ENCODE results near the gene NINJ1.

The NINJ1 gene

DNA sequence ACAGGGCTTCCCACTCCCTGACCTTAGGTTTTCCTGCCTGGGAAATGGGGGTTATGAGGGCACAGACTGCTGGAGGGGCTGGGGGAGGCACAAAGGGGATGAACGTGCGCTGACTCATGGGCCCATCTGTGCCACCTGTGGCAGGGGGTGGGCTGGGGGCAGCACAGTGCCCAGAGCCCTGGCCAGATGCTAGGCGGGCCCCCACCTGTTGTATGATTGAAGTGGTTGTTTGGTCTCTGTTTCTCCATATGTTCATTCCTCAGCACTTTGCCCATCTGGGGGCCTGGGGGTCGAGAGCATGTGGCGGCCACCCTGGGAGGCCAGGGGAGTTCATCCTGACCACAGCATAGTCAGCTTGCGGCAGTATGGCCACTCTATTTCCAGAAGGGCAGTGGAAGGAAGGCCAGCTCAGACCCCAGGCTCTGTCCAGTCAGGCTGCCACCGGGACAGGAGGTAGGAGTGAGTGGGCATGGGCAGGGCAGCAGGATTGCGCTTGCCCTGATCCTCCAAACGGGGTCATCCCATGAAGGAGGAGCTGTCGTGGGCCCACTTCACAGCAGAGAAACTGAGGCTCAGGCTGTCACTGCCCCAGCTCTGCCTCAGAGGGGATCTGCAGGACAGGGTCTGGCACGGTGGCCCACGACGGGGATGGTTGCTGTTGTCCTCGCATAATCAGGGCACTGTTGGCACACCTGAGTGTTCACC lies 841 bp upstream of the NINJ1 start:
- FAIRE-seq (no peak), DNase-seq (ENCODE audit: extremely low spot score, insufficient read length, low read depth) (no peak)

- DNase-seq (ENCODE audit: extremely low spot score, insufficient read length, low read depth) (no peak), FAIRE-seq (no peak)
These were observed 403 bp downstream of the NINJ1 start for GRCh38 chr9:93133681-93134014.

DNA sequence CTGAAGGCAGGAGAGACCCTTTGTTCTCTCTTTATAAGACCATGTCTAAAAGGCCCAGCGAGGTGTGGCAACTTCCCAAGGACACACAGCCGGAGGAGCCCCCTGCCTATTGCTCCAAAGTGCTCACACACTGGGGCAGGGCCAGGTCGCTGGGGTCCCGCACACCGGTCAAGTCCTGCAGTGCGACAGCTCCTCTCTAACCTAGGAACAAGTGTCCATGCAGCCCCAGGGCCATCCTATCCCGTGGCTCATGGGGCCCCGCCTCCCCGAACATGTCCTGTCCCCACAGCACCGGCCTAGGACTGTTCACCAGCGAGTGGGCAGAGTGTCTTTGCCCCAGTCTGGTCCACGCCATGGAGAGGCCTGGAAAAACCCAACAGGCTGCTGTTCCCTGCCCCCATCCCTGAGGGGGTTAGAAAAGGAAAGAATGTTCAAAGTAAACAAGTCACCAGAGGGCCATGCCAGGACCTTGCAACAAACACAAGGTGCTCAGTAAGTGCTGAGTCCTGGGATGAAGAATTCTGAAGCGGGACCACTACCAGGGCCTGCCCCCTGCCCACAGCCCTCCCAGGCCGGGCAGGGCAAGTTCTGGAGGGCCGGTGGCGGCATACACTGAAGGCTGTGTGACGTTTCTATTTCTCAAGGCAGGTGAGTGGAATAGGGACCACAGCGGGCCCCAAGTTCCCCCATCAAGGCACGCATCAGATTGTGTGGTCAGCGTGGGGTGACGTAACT lies 938 bp downstream of the NINJ1 start:
- no peak for DNase-seq (ENCODE audit: extremely low spot score, insufficient read length, low read depth)

GRCh38 chr9:93132287-93132927 lies 1.6 kb downstream of the NINJ1 start:
- DNase-seq (ENCODE audit: extremely low spot score, insufficient read length, low read depth) (no peak), FAIRE-seq (no peak)

More for the DNA sequence above, 938 bp downstream of the NINJ1 start:
- FAIRE-seq = peak; percentile 57

DNA sequence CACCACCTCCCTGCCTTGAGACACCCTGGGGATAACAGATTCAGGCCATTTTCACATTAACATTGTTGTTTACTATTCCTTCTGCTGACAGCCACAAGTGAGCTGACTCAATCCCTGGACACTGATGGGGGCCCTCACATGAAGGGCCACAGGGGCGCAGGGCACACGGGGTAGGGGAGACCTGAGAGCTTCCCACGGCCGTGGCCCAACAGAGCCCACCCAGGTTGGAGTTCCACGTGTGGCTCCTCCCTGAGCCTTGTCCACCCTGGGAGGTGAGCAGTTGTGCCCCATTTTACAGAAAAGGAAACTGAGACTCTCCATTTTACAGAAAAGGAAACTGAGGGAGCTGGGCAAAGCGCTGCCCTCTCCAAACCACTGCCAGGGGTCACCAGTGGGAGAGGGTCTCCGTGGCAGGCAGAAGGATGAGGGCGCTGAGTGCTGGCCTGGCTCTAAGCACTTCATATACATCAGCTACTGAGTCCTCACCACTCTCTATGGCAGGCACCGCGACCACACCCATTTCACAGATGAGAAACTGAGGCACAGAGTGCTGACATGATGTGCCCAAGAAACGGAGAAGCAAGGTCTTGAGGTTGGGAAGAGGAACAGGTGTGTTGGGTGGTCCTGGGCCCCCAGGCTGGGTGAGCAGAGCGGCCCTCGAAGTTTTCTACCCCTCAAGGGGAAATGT lies 2.3 kb downstream of the NINJ1 start:
- no peak for FAIRE-seq
- no peak for DNase-seq (ENCODE audit: extremely low spot score, insufficient read length, low read depth)

- no peak for DNase-seq (ENCODE audit: extremely low spot score, insufficient read length, low read depth)
- FAIRE-seq = no peak
These were observed 3.1 kb downstream of the NINJ1 start for GRCh38 chr9:93130861-93131481.

DNA sequence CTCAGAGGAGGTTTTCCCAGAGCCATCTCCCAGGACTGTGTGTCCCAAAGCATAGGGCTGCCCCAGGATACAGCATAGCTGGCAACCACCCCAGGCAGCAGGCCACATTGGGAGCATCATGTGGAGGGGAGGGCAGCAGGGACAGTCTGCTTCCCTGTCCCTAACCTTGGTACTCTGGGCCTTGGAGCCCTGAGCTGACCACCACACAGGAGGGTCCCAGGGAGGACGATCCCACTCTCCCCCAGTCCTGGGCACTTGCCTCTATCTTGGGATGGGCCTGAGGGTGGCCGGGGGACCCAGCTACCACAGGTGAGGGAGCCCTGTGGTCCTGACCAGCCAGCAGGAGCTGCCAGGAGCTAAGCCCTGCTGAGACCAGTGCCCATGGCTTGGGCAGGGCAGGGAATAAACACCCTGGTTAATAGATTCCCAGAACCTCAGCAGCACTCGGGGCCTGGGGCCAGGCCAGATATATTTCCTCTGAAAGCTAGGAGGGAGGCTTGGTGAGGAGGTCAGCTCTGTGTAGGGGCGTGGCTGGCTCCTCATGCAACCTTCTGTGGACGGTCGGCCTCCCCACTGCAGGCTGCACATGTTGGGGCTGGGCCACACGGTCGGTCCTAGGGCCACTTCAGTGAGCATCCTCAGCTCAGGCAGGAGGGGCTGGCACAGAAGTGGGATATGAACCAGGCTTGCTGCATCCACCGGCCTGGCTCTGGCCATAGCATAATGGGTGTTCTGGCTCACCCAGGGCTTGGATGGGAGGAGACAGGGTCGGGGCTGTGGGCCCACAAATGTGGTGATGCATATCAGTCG lies 4.2 kb downstream of the NINJ1 start:
- no peak for FAIRE-seq
- no peak for DNase-seq (ENCODE audit: extremely low spot score, insufficient read length, low read depth)

DNA sequence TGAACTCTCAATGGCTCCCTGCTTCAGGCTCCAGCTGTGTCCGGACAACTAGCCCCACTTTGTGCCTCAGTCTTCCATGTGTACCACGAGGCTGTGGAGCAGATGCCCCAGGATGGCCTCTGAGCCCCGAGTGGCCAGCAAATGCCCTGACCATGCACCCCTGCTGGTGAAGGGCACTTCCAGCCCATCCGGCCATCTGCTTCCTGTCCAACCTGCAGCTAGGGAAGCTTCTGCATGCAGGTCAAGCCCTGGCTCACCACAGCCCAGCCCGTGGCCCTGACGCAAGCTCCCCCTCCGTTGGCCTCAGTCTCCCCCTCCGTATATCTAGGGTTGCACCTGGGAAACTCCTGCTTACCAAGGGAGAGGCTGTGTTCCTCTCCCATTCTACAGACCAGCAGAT lies 4.8 kb downstream of the NINJ1 start:
- FAIRE-seq (no peak), DNase-seq (ENCODE audit: extremely low spot score, insufficient read length, low read depth) (no peak)

DNA sequence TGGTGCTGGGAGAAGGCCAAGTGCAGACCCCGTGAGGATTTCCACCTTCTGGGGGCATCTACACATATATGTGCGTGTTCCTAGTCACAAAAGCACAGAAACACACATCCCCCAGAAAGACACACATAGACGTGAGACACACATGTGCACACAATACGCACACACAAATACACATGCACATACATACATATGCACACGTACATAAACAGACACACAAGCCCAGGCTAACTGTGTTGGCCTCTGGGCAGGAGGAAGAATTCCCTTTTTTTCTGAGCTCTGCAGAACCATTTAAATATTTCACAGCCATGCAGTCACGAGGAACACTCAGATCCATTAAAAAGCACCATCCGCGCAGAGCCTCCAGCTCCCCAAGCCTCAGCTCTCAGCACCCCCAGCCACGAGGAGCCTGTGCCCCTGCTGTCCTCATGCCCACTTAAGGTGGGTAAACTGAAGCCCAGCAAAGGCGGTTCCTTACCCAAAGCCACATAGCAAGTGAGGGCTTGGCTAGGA lies 5.3 kb downstream of the NINJ1 start:
- no peak for FAIRE-seq

GRCh38 chr9:93128011-93128714 lies 5.9 kb downstream of the NINJ1 start:
- FAIRE-seq (no peak), DNase-seq (ENCODE audit: extremely low spot score, insufficient read length, low read depth) (no peak)

More for the DNA sequence above, 5.3 kb downstream of the NINJ1 start:
- no peak for DNase-seq (ENCODE audit: extremely low spot score, insufficient read length, low read depth)

DNA sequence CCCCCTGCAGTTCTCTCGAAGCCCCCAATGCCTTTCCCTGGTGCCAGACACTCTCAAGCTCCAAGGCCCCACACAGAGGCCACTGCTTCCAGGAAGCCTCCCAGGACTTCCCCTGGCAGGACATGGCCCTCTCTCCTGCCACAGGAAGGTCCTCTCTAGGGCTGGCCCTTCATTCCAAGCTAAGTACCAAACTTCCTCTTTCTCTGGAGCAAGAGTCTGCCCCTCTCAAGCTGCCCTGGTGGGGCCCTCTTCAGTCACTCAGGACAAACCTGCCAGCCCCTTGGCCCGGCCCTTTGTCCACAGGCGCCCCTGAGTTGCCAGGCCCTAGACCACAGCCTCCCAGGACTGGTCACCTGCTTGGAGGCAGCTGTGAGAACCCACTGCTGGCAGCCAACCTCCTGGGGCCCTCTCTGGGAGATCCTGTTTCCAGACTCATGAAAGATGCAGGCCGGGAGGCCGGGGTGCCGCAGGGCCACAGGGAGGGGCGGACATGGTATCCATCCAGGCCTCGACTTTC lies 6.6 kb downstream of the NINJ1 start:
- FAIRE-seq = no peak
- no peak for DNase-seq (ENCODE audit: extremely low spot score, insufficient read length, low read depth)

DNA sequence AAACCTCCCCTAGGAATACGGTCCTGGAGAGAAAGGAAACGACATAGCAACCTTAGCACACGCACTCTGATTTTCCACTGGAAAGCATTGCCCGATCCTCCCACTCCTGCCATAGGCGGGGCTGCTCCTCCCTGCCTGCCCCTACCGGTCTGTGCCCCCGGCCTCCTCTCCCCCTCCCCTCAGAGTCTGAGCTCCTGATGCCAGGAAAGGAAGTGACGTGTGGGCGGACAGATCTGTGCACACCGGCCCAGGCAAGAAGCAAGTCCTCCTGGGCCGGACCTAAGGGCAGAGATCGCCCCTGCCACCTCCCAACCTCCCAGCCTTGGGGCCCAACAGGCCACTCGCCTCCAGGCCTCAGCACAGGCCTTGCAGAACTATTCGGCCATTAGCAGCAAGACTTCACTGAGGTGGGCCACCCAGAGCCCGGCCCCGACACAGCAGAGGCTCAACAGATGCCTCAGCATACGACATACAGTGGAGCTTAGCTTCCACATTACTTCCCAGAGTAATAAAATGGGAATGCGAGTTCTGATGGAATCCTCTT lies 7.2 kb downstream of the NINJ1 start:
- FAIRE-seq = no peak
- no peak for DNase-seq (ENCODE audit: extremely low spot score, insufficient read length, low read depth)

GRCh38 chr9:93126151-93126781 lies 7.8 kb downstream of the NINJ1 start:
- FAIRE-seq (no peak), DNase-seq (ENCODE audit: extremely low spot score, insufficient read length, low read depth) (no peak)

DNA sequence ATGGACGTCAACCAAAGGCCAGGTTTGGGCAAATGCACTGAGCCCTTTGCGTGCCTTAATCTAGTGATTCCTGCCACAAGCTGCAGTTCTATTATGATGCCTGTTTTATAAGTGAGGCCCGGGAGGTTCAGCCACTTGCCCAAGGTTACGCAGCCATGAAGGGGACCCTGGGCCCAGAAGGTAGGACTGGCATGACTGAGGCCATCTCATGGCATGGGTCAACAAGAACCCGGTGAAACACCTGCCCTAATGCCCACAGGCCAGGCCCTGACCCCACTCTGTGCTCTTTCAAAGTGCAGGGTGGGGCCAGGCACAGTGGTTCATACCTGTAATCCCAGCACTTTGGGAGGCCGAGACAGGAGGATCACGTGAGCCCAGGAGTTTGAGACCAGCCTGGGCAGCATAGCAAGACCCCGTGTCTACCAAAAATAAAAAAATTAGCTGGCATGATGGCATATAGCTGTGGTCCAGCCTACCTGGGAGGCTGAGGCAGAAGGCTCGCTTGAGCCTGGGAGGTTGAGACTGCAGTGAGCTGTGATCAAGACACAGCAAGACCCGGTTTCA lies 8.6 kb downstream of the NINJ1 start:
- no peak for FAIRE-seq
- DNase-seq (ENCODE audit: extremely low spot score, insufficient read length, low read depth) = no peak

DNA sequence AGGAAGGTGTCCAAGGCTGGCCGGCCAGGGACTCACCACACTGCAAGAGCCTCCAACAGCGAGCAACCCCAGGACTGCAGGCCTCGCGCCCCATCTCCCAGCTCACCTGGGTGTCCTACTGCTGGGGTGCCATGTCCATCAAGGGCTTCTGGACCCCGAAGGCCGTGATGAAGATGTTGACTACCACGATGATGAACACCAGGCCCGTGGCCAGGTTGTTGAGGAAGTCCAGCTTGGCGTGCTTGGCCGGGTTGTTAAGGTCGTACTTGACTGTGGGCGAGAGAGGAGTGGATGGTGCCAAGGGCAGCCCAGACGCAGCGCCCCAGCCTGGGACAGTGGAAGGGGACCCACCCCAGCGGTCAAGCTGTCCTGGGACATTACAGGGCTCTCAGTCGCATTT lies 9.3 kb downstream of the NINJ1 start:
- FAIRE-seq = no peak

GRCh38 chr9:93123561-93124283 lies 10.3 kb downstream of the NINJ1 start:
- no peak for DNase-seq (ENCODE audit: extremely low spot score, insufficient read length, low read depth)

More for the DNA sequence above, 9.3 kb downstream of the NINJ1 start:
- DNase-seq (ENCODE audit: extremely low spot score, insufficient read length, low read depth) = no peak

DNA sequence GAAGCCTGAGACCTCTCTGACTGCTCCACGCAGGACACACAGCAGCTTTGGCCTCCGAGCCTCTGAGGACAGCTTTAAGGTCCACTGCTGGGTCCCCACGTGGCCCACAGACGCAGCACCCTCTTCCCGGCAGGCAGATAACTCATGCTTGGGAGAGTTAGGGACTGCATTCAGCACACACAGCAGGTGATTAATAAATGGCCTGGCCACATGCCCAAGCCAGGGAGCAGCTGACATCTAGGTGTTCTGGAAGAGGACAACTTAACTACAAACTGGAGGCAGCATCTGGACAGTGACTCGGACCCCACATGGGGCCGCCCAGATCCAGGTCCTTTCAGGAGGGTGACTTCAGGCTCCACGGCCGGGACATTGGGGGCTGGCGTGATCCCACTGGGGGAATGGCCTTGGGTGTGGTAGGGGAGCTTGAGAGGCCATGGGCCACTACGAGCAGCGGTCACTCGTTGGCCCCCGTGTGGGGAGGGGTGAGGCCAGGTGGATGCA lies 11.3 kb downstream of the NINJ1 start:
- DNase-seq (ENCODE audit: extremely low spot score, insufficient read length, low read depth) (no peak), FAIRE-seq (no peak)

More at GRCh38 chr9:93123561-93124283, 10.3 kb downstream of the NINJ1 start:
- no peak for FAIRE-seq

Measured in GM18507 (cell line).